Thyroid gland (tissue), 4 donors: ENCODE measurements around the gene XDH. TPM values are rescaled to one million over a fixed set of nuclear protein-coding genes. Genes with fewer than 3 reads are reported as not detected.

Source experiments
- DNase-seq, 2 donors: peaks; one replicate each; pipeline ENCODE4 v3.0.0-alpha.2; 2019
- H3K27ac ChIP-seq, 3 donors: fragments of 200-600 bp; sonication (generic); 1 replicate in 2 of 3; 2 replicates in 1 of 3; pipeline ENCODE4 v1.5.1; 2016 to 2019; ENCODE audit warnings: mild to moderate bottlenecking in 1 of 3, moderate library complexity in 1 of 3
- H3K27me3 ChIP-seq: fragments of 200-600 bp; sonication (generic); one replicate; pipeline ENCODE4 v1.5.1; 2019
- H3K36me3 ChIP-seq, 2 donors: fragments of 200-600 bp; sonication (generic); one replicate each; pipeline ENCODE4 v1.5.1; 2016 to 2019
- H3K4me1 ChIP-seq, 2 donors: fragments of 200-600 bp; sonication (generic); one replicate each; pipeline ENCODE4 v1.5.1; 2017 to 2019
- H3K4me3 ChIP-seq, 3 donors: fragments of 200-600 bp; sonication (generic); replicated peaks in 1 of 3; 1 replicate in 2 of 3; 2 replicates in 1 of 3; pipeline ENCODE4 v1.5.1; 2016; ENCODE audit warnings: mild to moderate bottlenecking in 1 of 3
- H3K9me3 ChIP-seq: fragments of 200-600 bp; sonication (generic); one replicate; pipeline ENCODE4 v1.5.1; 2017
- CTCF ChIP-seq, 6 experiments: fragments of 200-600 bp in 3 of 6; fragments of 450-650 bp in 3 of 6; sonication (generic) in 3 of 6; IDR thresholded peaks; one replicate each; pipeline ENCODE4 v1.5.1; 2016 to 2019; ENCODE audit warnings: antibody characterized with exemption in 6 of 6, mild to moderate bottlenecking in 2 of 6, inconsistent platforms in 1 of 6, moderate library complexity in 1 of 6
- POLR2A ChIP-seq, 2 donors: fragments of 450-650 bp; IDR thresholded peaks; one replicate each; pipeline ENCODE4 v1.6.1; 2017; ENCODE audit warnings: antibody characterized with exemption in 2 of 2, mild to moderate bottlenecking in 2 of 2, moderate library complexity in 1 of 2
- WGBS, 2 donors: methylation state at CpG; one replicate each; pipeline ENCODE4 v1.1.5; 2017; 5-methylcytosine and 5-hydroxymethylcytosine counted together
- intact Hi-C: fragments of 100-400 bp; cut with DNase I; formaldehyde crosslinking; loops from one replicate; pipeline ENCODE4 v1.15.1; 2023
- total RNA-seq, 4 donors: library from RNA; depleted of rRNA; stranded (reverse); fragments of >200 nt; gene quantifications; one replicate each; pipeline ENCODE4 v1.2.3, GENCODE V29; 2016

XDH gene
- total RNA-seq, 4 donors from 2014 or later, result 0.13 to 2.6 (median 1.9) TPM; not detected in 1

GRCh38 chr2:31366733-31367132 lies 47.8 kb downstream of the XDH start:
- no peak overlapping the region for H3K4me3 ChIP-seq
- no peaks in the 10 kb centered on the region for H3K27me3 ChIP-seq
- no peak for TF ChIP-seq POLR2A (IDR thresholded peaks at IDR 0.05)
- TF ChIP-seq CTCF (IDR thresholded peaks at IDR 0.05), result no peak
- H3K4me1 ChIP-seq, result no peaks in the 10 kb centered on the region
- no peaks in the 10 kb centered on the region for H3K9me3 ChIP-seq
- DNase-seq, result no peak
- intact Hi-C loops, result no loop called here
- H3K36me3 ChIP-seq, result no peaks in the 10 kb centered on the region
- WGBS, 2 donors, result 69 to 75% methylated on average over 4 of the region's 4 CpGs
- no peak overlapping the region for H3K27ac ChIP-seq

GRCh38 chr2:31365834-31366505 lies 48.6 kb downstream of the XDH start:
- Histone ChIP-seq H3K36me3 (no peaks in the 10 kb centered on the region), H3K4me3 (no peak overlapping the region), H3K9me3 (no peaks in the 10 kb centered on the region), H3K27me3 (no peaks in the 10 kb centered on the region), H3K27ac (no peak overlapping the region), H3K4me1 (no peaks in the 10 kb centered on the region)
- 95% methylated on average over 9 of the region's 9 CpGs for WGBS, 2 donors
- no peak for DNase-seq
- TF ChIP-seq POLR2A (IDR thresholded peaks at IDR 0.05), result no peak
- no peak for TF ChIP-seq CTCF (IDR thresholded peaks at IDR 0.05)
- intact Hi-C loops, result no loop called here

- no peaks in the 10 kb centered on the region for H3K9me3 ChIP-seq
- 90 to 91% methylated on average over 9 to 10 of the region's 10 CpGs for WGBS, 2 donors
- TF ChIP-seq POLR2A (IDR thresholded peaks at IDR 0.05), result no peak
- TF ChIP-seq CTCF (IDR thresholded peaks at IDR 0.05), result no peak
- H3K36me3 ChIP-seq, result no peaks in the 10 kb centered on the region
- H3K27me3 ChIP-seq, result no peaks in the 10 kb centered on the region
- H3K4me3 ChIP-seq, result no peak overlapping the region
- no peaks in the 10 kb centered on the region for H3K4me1 ChIP-seq
- DNase-seq, result no peak
- no peak overlapping the region for H3K27ac ChIP-seq
- intact Hi-C loops, result no loop called here
These were observed 49.2 kb downstream of the XDH start for GRCh38 chr2:31365348-31365747.

GRCh38 chr2:31363956-31364750 lies 50.4 kb downstream of the XDH start:
- TF ChIP-seq POLR2A (IDR thresholded peaks at IDR 0.05) (no peak), CTCF (IDR thresholded peaks at IDR 0.05) (no peak)
- DNase-seq, result no peak
- no peak overlapping the region for H3K4me3 ChIP-seq
- H3K27me3 ChIP-seq, result no peaks in the 10 kb centered on the region
- 82 to 86% methylated on average over 15 of the region's 15 CpGs for WGBS, 2 donors
- no peaks in the 10 kb centered on the region for H3K9me3 ChIP-seq
- no peak overlapping the region for H3K27ac ChIP-seq
- intact Hi-C loops, result no loop called here
- H3K36me3 ChIP-seq, result no peaks in the 10 kb centered on the region
- no peaks in the 10 kb centered on the region for H3K4me1 ChIP-seq

GRCh38 chr2:31362581-31362980 lies 52.0 kb downstream of the XDH start:
- no peaks in the 10 kb centered on the region for H3K9me3 ChIP-seq
- H3K36me3 ChIP-seq, result no peaks in the 10 kb centered on the region
- no peak overlapping the region for H3K4me3 ChIP-seq
- WGBS, 2 donors, result 95 to 98% methylated on average over 5 of the region's 5 CpGs
- TF ChIP-seq POLR2A (IDR thresholded peaks at IDR 0.05) (no peak), CTCF (IDR thresholded peaks at IDR 0.05) (no peak)
- H3K4me1 ChIP-seq, result no peaks in the 10 kb centered on the region
- intact Hi-C loops, result no loop called here
- no peaks in the 10 kb centered on the region for H3K27me3 ChIP-seq
- DNase-seq, result no peak
- no peak overlapping the region for H3K27ac ChIP-seq
